ENCODE results near the gene PPP1R14D. TPM values are rescaled to one million over a fixed set of nuclear protein-coding genes. Genes with fewer than 3 reads are reported as not detected.

PPP1R14D gene
- total and polyA plus RNA-seq, 2 experiments from 2014 or later, result not detected

- Histone ChIP-seq H3K27ac (ENCODE audit: low read depth) (peak overlapping the region; percentile 43; the same call in 1 of the 2 replicates), H2AFZ (no peak overlapping the region), H3F3A (replicated peaks; ENCODE audit: low read depth) (peaks cover 3% of the 10 kb centered on the region; the same call in 1 of the 2 replicates), H3K4me2 (peak overlapping the region; percentile 64), H3K36me3 (ENCODE audit: insufficient read depth) (no peaks in the 10 kb centered on the region), H4K20me1 (replicated peaks; ENCODE audit: insufficient read depth) (0 out of 2 replicates have a peak, but pooled peaks cover 1% of the 10 kb centered on the region), H3K79me2 (replicated peaks; ENCODE audit: insufficient read depth) (peaks cover 46% of the 10 kb centered on the region), H3K27me3 (ENCODE audit: insufficient read depth) (no peaks in the 10 kb centered on the region), H3K9me2 (ENCODE audit: insufficient read depth) (no peaks in the 10 kb centered on the region), H3K4me3 (no peak overlapping the region), H3K4me1 (ENCODE audit: insufficient read depth) (peaks cover 50% of the 10 kb centered on the region)
- H3K9me3 Mint-ChIP-seq, result no peaks in the 10 kb centered on the region
- no peak for DNase-seq (ENCODE audit: low spot score)
- peaks cover 8% of the 10 kb centered on the region for H3K27me3 Mint-ChIP-seq (ENCODE audit: insufficient read depth, low read depth, poor library complexity)
- no peak overlapping the region; the same call in 2 of the 3 replicates for H3K4me3 Mint-ChIP-seq
- no peak for ATAC-seq
- H3K36me3 Mint-ChIP-seq (ENCODE audit: low read depth), result peaks cover 14% of the 10 kb centered on the region; the same call in 2 of the 3 replicates
- H3K27ac Mint-ChIP-seq, result peak overlapping the region; percentile 47; the same call in 1 of the 2 replicates
- TF ChIP-seq EZH2 (IDR thresholded peaks at IDR 0.05; ENCODE audit: low read depth, unreplicated experiment), result no peak
- no peak for TF ChIP-seq ZNF331 (CRISPR knock-in tag; IDR thresholded peaks at IDR 0.05; ENCODE audit: low read depth)
- TF ChIP-seq CTCF (conservative IDR thresholded peaks at IDR 0.05; ENCODE audit: low read depth in 2 of 2), result no peak
- no peak for TF ChIP-seq ZNF462 (CRISPR knock-in tag; IDR thresholded peaks at IDR 0.05)
- TF ChIP-seq EZH2phosphoT487 (IDR thresholded peaks at IDR 0.05; ENCODE audit: unreplicated experiment), result no peak
- no peak for TF ChIP-seq NANOG (IDR thresholded peaks at IDR 0.05; ENCODE audit: borderline replicate concordance)
- no peak for TF ChIP-seq ZNF114 (CRISPR knock-in tag; IDR thresholded peaks at IDR 0.05)
- no peak for TF ChIP-seq STAT1 (IDR thresholded peaks at IDR 0.05; ENCODE audit: unreplicated experiment)
- peaks cover 46% of the 10 kb centered on the region for H3K4me1 Mint-ChIP-seq
Measured at GRCh38 chr15:40796041-40796440, 32.5 kb downstream of the PPP1R14D start.

Measured in GM23338 (cell line).